ENCODE measurements around the gene EPB41L4B.

EPB41L4B gene

GRCh38 chr9:109267555-109267954 lies 53.3 kb downstream of the EPB41L4B start:
- DNase-seq, result no peak

- DNase-seq, result no peak
These were observed 55.8 kb downstream of the EPB41L4B start for GRCh38 chr9:109264877-109265587.

GRCh38 chr9:109263358-109263757 lies 57.5 kb downstream of the EPB41L4B start:
- DNase-seq, result no peak

- DNase-seq, result peak; percentile 26
These were observed 62.2 kb downstream of the EPB41L4B start for GRCh38 chr9:109258481-109259302.

GRCh38 chr9:109256336-109256735 lies 64.5 kb downstream of the EPB41L4B start:
- no peak for DNase-seq

- DNase-seq, result no peak
These were observed 65.5 kb downstream of the EPB41L4B start for GRCh38 chr9:109255394-109255793.

- DNase-seq, result no peak
These were observed 66.5 kb downstream of the EPB41L4B start for GRCh38 chr9:109254317-109254716.

- no peak for DNase-seq
These were observed 67.1 kb downstream of the EPB41L4B start for GRCh38 chr9:109253637-109254284.

- DNase-seq, result no peak
These were observed 67.6 kb downstream of the EPB41L4B start for GRCh38 chr9:109253241-109253636.

GRCh38 chr9:109252291-109252690 lies 68.6 kb downstream of the EPB41L4B start:
- DNase-seq, result no peak

GRCh38 chr9:109251776-109252106 lies 69.1 kb downstream of the EPB41L4B start:
- no peak for DNase-seq

GRCh38 chr9:109251080-109251775 lies 69.6 kb downstream of the EPB41L4B start:
- DNase-seq, result peak; percentile 29

GRCh38 chr9:109250771-109251079 lies 70.1 kb downstream of the EPB41L4B start:
- DNase-seq, result no peak

GRCh38 chr9:109250311-109250741 lies 70.5 kb downstream of the EPB41L4B start:
- DNase-seq, result no peak

- no peak for DNase-seq
These were observed 71.2 kb downstream of the EPB41L4B start for GRCh38 chr9:109249615-109250014.

GRCh38 chr9:109248133-109248581 lies 72.7 kb downstream of the EPB41L4B start:
- no peak for DNase-seq

GRCh38 chr9:109247228-109247627 lies 73.6 kb downstream of the EPB41L4B start:
- no peak for DNase-seq

GRCh38 chr9:109246533-109246932 lies 74.3 kb downstream of the EPB41L4B start:
- DNase-seq, result no peak

GRCh38 chr9:109245310-109245897 lies 75.5 kb downstream of the EPB41L4B start:
- DNase-seq, result no peak

GRCh38 chr9:109244179-109245132 lies 76.4 kb downstream of the EPB41L4B start:
- peak; percentile 60 for DNase-seq

- DNase-seq, result no peak
These were observed 78.1 kb downstream of the EPB41L4B start for GRCh38 chr9:109242741-109243140.

GRCh38 chr9:109242014-109242413 lies 78.8 kb downstream of the EPB41L4B start:
- no peak for DNase-seq

Measured in NCI-H1105 (cell line).